Measurements from ENCODE around the gene DUSP1. TPM values are rescaled to one million over a fixed set of nuclear protein-coding genes. Genes with fewer than 3 reads are reported as not detected.

Gene DUSP1
- total RNA-seq, 1 donor from 2014 or later, result 2,876 TPM

DNA sequence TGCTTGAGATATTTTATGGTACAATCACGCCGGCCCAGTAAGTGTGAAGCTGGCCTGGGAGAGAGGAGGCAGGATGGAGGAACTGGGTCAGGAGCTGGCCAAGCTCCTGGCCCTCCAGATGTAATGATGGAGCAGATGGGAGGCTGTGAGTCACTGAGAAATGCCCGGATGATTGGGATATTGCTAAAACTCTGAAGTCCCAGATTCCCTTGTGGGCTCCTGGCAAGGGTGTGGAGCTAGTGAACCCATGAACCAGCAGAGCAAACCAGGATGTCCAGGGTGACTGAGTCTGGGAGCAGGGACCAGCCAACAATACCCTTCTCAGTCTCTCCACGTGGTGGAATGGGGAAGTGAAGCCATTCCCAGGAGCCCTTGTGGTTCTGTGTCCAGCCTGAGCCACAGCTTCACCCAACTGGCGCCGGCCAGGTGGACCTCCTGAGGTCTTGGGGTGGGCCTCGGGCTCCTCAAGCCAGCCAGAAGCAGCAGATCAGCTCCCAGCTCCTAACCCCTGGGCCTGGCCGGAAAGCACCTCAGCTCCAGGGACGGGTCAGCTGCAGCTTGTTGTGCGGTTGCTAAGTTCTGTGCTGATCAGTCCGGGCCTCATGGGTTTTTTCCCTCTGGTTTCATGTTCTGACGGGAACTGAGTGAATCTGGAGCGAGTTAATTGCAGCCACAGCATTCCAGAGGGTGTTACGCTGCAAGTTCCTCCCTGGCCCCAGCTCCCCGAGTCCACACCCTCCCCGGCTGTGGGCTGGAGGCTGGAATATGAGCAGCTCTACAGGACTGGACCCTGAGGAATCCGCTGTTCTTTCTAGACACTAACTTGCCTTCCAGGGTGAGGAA is 37.6 kb downstream of the DUSP1 start:
- Histone ChIP-seq H3K27ac (peak overlapping the region; percentile 95), H3K4me1 (peaks cover 35% of the 10 kb centered on the region), H3K4me3 (no peak overlapping the region), H3K27me3 (no peaks in the 10 kb centered on the region), H3K9me3 (no peaks in the 10 kb centered on the region), H3K36me3 (no peaks in the 10 kb centered on the region)
- TF ChIP-seq POLR2A (IDR thresholded peaks at IDR 0.05), result peak in 1 of 2 donors; percentile 4
- TF ChIP-seq POLR2AphosphoS5 (IDR thresholded peaks at IDR 0.05; ENCODE audit: insufficient read depth in 1 of 2, low read depth in 1 of 2), result peak; percentile 63 to 85
- TF ChIP-seq, protein P1, sequence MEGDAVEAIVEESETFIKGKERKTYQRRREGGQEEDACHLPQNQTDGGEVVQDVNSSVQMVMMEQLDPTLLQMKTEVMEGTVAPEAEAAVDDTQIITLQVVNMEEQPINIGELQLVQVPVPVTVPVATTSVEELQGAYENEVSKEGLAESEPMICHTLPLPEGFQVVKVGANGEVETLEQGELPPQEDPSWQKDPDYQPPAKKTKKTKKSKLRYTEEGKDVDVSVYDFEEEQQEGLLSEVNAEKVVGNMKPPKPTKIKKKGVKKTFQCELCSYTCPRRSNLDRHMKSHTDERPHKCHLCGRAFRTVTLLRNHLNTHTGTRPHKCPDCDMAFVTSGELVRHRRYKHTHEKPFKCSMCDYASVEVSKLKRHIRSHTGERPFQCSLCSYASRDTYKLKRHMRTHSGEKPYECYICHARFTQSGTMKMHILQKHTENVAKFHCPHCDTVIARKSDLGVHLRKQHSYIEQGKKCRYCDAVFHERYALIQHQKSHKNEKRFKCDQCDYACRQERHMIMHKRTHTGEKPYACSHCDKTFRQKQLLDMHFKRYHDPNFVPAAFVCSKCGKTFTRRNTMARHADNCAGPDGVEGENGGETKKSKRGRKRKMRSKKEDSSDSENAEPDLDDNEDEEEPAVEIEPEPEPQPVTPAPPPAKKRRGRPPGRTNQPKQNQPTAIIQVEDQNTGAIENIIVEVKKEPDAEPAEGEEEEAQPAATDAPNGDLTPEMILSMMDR (IDR thresholded peaks at IDR 0.05), result peak in 1 of 3 experiments; percentile 18
- intact Hi-C loops (cut with DNase I), result loop anchor here (5.0 kb wide), 1 partner anchor 34 kb away; no protein-coding TSS in a partner anchor
- peak in 1 of 2 donors; percentile 98 for DNase-seq (ENCODE audit: extremely low spot score in 2 of 2)

DNA sequence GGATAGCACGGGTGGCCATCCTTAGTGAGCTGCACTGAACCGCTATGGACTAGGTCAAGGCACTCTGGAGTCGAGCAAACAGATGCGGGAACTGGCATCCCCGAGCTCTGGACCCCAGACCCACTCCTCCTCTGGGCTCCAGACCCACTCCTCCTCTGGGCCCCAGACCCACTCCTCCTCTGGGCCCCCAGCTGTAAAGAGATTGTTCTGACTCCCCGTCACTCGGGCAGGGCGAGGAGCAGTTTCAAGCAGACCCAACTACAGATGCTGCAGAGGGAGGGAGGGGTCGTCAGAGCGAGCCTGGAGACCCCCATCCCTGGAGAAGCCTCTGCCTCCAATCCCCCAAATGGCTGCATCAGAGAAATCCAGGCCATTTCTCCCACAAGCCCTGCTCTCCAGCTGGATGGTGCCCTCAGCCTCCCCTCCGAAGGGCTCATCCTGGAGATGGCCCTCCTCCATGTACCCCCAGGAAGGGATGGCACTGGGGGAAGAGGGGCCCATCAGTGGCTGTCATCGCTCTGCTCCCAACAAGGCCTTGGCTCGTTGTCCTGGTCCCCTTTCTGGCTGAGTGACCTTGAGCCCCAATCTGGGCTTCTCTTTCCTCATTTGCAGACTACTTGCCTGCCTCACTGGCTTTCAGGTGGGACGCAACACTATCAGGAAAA is 38.7 kb downstream of the DUSP1 start:
- intact Hi-C loops (cut with DNase I), result loop anchor here (5.0 kb wide), 1 partner anchor 35 kb away; no protein-coding TSS in a partner anchor
- Histone ChIP-seq H3K27ac (peak overlapping the region; percentile 95), H3K36me3 (no peaks in the 10 kb centered on the region), H3K27me3 (no peaks in the 10 kb centered on the region), H3K4me3 (no peak overlapping the region), H3K4me1 (peaks cover 35% of the 10 kb centered on the region), H3K9me3 (no peaks in the 10 kb centered on the region)
- no peak for DNase-seq (ENCODE audit: extremely low spot score in 2 of 2)
- TF ChIP-seq, protein P1 (IDR thresholded peaks at IDR 0.05), result no peak
- TF ChIP-seq POLR2AphosphoS5 (IDR thresholded peaks at IDR 0.05; ENCODE audit: insufficient read depth in 1 of 2, low read depth in 1 of 2), result no peak
- TF ChIP-seq POLR2A (IDR thresholded peaks at IDR 0.05), result no peak

DNA sequence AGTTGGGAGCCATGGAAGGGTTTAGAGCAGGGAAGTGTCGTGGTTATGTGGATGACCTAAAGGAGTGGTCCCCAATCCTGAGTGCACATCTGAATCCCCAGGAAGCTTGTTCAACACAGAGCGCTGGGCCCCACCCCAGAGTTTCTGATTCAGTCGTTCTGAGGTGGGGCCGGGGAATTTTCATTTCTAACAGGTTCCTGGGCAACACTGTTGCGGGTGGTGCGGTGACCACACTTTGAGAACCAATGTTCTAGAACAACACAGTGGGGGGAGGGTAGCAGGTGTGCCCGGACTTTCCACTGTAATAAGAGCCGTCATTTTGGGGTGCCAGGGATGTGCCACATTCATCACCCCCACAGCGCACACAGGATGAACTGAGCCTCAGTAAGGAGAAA is 39.3 kb downstream of the DUSP1 start:
- intact Hi-C loops (cut with DNase I), result loop anchor here (5.0 kb wide), 1 partner anchor 36 kb away; no protein-coding TSS in a partner anchor
- Histone ChIP-seq H3K9me3 (no peaks in the 10 kb centered on the region), H3K27me3 (no peaks in the 10 kb centered on the region), H3K36me3 (no peaks in the 10 kb centered on the region), H3K4me1 (peaks cover 35% of the 10 kb centered on the region), H3K27ac (peak overlapping the region; percentile 95), H3K4me3 (no peak overlapping the region)
- DNase-seq (ENCODE audit: extremely low spot score in 2 of 2), result no peak
- TF ChIP-seq POLR2AphosphoS5 (IDR thresholded peaks at IDR 0.05; ENCODE audit: insufficient read depth in 1 of 2, low read depth in 1 of 2), result peak in 1 of 2 donors; percentile 6
- TF ChIP-seq POLR2A (IDR thresholded peaks at IDR 0.05), result no peak

DNA sequence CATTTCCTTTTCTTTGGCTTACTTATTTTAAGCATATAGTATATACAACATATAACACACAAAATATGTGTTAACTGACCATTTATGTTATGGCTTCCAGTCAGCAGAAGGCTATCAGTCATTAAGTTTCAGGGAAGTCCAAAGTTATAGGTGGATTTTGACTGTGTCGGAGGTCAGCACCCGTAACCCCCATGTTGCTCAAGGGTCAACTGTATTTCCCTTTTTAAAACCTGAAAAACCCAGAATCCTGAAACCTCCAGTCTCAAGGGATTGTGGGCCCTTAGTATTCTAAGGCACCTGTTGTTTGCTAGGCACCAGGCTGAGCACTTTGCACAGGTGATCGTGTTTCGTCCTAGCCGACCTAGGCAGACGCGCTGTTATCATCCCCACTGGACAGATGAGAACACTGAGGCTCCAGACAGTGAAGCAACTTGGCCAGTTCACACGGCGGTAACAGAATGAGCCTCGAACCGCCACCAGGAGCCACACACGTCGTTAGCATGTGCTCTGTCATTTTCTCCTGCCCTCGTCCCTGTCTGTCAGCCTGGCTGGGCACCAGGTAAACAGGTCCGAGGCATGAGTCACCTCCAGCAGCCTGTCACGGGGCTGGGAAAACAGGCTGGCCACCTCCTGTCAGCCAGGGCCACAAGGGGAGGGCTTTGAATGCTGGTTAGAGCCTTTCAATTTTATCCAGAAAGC is 39.9 kb downstream of the DUSP1 start:
- Histone ChIP-seq H3K27ac (peak overlapping the region; percentile 95), H3K27me3 (no peaks in the 10 kb centered on the region), H3K4me1 (peaks cover 35% of the 10 kb centered on the region), H3K36me3 (no peaks in the 10 kb centered on the region), H3K9me3 (no peaks in the 10 kb centered on the region), H3K4me3 (no peak overlapping the region)
- intact Hi-C loops (cut with DNase I), result loop anchor here (5.0 kb wide), 1 partner anchor 36 kb away; no protein-coding TSS in a partner anchor
- TF ChIP-seq POLR2AphosphoS5 (IDR thresholded peaks at IDR 0.05; ENCODE audit: insufficient read depth in 1 of 2, low read depth in 1 of 2), result peak; percentile 67 to 78
- TF ChIP-seq, protein P1 (IDR thresholded peaks at IDR 0.05), result no peak
- no peak for DNase-seq (ENCODE audit: extremely low spot score in 2 of 2)

DNA sequence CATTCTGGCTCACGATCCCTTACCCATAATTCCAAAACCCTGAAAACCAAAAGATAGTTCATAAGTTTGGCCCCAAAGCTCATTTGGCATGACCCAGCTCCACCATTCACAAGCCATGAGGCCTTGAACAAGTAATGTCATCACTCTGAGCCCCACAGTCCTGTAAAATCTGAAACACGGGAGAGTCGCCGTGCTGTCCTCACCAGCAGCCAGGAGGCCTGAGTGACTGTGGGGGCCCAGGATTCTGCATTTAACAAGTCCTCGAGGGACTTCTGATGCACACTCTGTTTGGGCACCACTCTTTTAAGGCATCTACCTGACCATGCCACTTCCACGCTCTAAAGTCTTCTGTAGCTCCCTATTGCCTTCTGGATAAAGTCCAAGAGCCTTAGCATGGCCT is 40.8 kb downstream of the DUSP1 start:
- intact Hi-C loops (cut with DNase I), result loop anchor here (5.0 kb wide), 1 partner anchor 37 kb away; no protein-coding TSS in a partner anchor
- TF ChIP-seq POLR2A (IDR thresholded peaks at IDR 0.05) (no peak), POLR2AphosphoS5 (IDR thresholded peaks at IDR 0.05; ENCODE audit: insufficient read depth in 1 of 2, low read depth in 1 of 2) (no peak)
- TF ChIP-seq, protein P1 (IDR thresholded peaks at IDR 0.05), result no peak
- Histone ChIP-seq H3K36me3 (no peaks in the 10 kb centered on the region), H3K4me1 (peaks cover 35% of the 10 kb centered on the region), H3K9me3 (no peaks in the 10 kb centered on the region), H3K27me3 (no peaks in the 10 kb centered on the region), H3K4me3 (no peak overlapping the region), H3K27ac (no peak overlapping the region)
- no peak for DNase-seq (ENCODE audit: extremely low spot score in 2 of 2)

All from vagina (tissue), 2 donors.